Measurements from ENCODE around the gene CIB4.

CIB4 gene

DNA sequence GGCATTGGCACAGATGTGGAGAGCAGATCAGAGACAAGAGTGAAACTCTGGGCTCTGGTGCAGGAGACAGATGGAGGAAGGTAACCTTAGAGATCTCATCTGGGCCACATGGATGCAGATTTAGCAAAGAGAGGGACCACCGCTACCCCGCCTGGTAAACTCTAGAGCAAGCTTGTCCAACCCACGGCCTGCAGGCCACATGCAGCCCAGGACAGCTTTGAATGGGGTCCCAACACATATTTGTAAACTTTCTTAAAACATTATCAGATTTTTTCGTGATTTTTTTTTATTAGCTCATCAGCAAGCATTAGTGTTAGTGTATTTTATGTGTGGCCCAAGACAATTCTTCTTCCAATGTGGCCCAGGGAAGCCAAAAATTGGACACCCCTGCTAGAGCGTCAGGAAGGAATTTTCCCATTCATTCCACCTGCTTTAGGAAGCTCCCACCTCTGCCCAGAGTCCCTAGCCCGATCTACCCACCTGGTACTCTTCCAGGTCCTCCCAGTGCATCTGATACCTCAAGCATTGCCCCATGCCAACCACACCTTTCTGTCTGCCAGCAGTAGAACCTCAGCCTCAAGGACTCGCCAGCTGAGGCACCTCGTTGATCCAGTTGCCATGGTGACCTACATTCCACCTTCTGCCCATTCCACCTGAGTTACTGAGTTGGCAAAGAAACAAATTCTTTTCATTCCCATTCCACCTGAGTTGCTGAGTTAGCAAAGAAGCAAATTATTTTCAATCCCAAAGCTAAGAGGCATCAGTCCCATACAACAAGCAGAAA, at the start of gene CIB4:
Gene CIB4, minus strand, starts transcription at position 586 of the 784 bp plus-strand sequence. Its CDS starts 52 bp downstream, at position 534.
- in situ Hi-C loops (cut with MboI; ENCODE audit: low sequenced_read_pairs) = no loop called here

DNA sequence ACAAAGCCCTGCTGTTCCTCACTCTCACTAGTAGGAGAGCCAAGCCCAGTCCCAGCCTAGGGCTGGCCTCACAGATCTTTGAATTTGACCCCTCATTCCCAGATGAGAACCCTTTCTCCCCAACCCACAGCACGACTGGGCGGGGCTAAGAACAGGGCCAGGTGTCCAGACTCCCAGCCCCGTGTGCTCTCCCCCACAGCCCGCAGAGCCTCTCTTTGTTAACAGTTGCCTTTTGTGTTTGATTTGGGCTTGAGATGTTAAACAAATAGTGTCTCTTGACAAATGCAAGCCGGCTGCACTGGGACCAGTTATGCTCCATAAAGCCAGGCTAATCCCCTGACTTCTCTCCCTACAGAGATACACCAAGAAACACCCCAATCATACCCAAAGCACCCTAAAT, 46.6 kb upstream of the CIB4 start:
- in situ Hi-C loops (cut with MboI; ENCODE audit: low sequenced_read_pairs) = no loop called here

DNA sequence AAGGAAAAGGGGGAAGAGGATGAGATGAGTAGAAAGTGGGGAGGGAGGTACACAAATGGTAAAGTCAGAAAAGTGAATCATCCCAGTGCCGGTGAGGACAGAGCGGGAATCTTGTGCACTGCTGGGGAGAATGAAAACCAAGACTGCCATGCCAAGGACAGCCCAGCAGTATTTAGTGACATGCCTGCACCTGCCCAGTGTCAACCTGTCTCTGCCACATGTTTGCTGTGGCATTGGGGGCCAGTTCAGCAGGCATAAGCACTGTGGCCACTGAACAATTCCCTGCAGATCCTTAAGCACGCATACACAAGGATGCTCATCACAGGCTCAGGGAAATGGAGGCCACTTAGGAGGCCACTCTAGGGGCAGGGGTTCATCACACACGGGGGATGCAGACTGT, 46.2 kb upstream of the CIB4 start:
- in situ Hi-C loops (cut with MboI; ENCODE audit: low sequenced_read_pairs) = no loop called here

DNA sequence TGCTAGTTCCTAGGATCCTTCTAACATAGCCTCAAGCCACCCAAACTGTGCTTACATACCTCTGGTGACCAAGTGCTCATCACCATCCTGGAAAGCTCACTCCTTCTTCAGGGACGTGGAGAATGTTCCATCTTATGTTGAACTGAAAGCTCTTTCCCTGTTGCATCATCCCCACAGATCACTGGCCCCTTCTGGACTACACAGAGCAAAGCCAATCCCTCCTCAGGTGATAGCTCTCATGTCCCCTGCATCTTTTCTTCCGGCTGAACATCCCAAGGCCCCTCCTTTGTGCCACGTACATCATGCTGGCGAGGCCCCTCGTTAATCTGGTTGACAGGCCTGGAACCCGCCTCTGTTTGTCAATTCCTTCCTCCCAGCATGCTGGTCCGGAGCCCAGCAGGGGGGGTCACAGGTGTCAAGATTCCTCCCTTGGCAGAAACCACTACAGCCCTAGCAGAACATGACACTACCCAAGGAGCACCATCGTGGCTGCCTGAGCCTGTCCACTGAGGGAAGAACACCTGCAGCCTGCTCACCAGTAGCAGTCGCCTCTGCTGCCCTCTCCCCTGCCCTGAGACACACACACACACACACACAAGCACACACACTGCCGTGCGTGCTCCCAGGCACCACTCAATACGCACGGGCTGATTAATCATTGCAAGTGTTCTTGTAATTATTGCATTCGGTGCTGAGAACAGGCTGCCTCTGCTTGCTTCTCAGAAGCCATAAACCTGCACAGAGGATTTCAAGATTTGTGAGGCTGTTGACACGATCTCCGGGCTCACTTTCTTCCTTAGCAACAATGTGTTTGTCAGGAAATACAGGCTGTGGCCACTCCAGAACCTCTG, 45.0 kb upstream of the CIB4 start:
- in situ Hi-C loops (cut with MboI; ENCODE audit: low sequenced_read_pairs) = no loop called here

DNA sequence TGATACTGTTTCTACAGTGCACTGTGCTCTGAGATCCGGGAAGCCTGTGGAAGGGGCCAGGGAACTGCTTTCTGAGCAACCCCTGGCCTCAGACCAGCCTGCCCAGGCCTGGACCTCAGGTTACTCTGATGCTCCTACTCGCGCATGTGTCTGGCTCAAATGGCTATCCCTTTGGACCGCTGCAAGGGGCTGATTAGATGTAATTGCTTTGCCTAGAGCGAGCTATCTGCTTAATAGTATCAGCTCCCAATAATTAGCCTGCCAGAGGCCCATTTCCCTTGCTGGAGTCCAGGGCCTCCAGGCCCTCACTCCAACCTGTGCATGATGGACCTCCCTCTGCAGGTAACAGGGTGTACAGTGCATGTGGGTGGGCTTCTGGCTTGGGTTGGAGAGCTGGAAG, 44.2 kb upstream of the CIB4 start:
- in situ Hi-C loops (cut with MboI; ENCODE audit: low sequenced_read_pairs) = no loop called here

DNA sequence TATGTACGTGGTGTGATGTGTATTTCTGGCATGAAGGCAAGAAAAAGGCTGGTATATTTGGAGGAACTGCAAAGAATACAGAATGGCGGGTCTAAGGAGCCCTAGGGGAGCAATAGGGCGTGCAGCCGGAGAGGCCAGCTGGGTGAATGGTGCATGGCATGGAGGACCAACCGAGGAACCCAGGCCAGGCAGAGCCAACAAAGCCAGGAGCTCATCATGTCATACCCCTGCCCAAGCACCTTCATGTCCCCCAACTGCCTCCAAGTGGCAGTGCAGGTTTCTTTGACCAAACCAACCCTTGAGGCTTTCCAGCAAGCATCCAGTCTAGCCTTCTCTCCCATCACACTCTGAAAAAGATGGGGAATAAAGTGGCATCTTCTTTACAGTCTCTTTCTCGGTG, 42.4 kb upstream of the CIB4 start:
- in situ Hi-C loops (cut with MboI; ENCODE audit: low sequenced_read_pairs) = no loop called here

DNA sequence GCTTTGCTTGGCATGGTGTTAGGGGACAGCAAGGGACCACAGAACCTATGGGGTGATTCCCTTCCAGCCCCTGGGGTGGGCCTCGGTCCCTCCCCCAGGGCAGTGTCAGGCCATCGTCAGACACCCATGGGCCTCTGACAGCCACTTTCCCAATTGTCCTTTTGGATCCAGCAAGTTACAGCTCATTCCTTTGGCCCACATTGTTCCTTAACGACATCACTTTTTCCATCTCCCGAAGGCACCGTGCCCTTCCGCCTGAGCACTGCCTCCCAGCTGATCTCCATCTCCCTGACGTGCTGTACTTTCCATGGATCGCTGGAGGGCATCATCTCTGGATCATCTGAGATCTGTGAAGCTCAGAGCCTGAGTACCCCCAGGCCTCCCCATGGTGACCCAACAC, 41.0 kb upstream of the CIB4 start:
- in situ Hi-C loops (cut with MboI; ENCODE audit: low sequenced_read_pairs) = no loop called here

DNA sequence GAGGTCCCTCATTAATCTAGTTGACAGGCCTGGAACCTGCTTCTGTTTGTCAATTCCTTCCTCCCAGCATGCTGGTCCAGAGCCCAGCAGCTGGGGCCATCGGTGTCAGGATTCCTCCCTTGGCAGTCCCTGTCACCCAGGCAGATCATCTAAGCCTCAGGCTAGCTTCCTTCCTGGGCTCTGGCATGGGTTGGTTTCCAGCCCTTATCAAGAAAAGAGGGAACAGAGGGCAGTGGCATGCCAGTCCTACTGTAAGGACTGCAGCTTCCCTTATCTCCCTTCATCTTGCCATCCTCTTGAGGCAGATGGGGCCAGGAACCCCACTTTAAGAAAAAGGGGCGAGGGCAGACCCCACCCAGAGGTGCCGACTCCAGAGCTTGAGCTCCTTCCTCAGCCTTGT, 40.5 kb upstream of the CIB4 start:
- in situ Hi-C loops (cut with MboI; ENCODE audit: low sequenced_read_pairs) = no loop called here

DNA sequence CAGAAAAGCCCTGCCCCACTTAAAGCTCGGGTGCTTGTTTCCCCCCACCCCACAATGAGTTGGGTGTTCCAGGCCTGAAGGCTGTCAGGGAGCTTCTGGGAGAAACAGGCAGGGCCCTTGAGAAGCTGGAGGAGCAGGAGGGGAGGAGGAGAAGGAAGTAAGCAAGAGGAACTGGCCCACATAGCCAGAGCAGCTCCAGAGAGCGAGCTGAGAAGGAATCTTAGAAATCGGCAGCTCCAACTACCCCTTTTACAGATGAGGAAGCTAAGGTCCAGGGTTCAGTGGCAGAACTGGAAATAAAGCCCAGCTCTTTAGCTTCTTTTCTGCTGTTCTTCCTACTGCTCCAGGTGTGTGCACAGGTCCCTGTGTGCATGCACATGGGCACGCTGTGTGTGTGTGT, 38.7 kb upstream of the CIB4 start:
- in situ Hi-C loops (cut with MboI; ENCODE audit: low sequenced_read_pairs) = no loop called here

DNA sequence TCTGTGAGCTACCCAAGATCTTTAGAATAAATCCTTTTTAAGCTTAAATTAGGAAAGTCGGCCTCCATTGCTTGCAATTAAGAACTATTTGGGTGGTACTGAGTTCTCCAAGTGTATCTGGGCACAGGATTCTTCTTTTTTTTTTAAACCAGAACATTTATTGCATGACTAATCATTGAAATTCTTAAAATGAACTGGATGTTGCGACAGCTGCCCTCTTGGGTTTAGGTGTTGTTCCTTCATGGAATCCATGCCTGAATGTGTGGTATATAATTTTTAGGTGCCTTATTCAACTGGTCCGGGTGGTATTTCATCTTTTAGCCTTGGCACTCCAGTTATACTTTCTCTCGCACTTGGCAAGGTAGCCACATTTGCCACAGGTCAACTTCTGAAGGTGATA, 36.9 kb upstream of the CIB4 start:
- in situ Hi-C loops (cut with MboI; ENCODE audit: low sequenced_read_pairs) = no loop called here

DNA sequence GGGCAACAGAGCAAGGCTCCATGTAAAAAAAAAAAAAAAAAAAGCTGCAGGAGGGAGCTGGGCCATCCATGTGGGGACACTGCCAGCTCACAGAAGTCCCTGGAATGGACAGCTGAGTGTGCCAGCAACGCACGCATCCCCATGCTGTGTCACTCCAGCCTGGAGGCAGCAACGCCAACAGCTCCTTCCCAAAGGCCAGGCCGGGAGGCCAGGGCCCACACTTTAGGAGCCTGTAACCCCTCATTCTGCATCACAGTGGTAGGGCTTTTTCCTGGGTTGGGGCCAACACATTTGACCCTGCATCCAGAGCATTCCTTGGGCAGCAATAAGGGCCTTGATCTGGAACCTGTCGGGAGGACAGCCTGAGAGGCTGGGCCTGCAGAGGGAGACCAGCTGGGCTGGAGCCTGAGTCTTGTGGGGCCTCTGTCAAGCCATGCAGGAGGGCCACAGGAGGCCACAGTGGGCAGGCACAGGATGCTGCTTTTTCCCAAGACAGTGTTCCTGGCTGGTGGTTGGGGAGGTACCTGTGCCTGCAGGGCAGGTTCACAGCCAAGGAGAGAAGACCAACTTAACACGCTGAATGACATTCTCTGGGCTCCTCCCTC, 34.6 kb upstream of the CIB4 start:
- in situ Hi-C loops (cut with MboI; ENCODE audit: low sequenced_read_pairs) = no loop called here

DNA sequence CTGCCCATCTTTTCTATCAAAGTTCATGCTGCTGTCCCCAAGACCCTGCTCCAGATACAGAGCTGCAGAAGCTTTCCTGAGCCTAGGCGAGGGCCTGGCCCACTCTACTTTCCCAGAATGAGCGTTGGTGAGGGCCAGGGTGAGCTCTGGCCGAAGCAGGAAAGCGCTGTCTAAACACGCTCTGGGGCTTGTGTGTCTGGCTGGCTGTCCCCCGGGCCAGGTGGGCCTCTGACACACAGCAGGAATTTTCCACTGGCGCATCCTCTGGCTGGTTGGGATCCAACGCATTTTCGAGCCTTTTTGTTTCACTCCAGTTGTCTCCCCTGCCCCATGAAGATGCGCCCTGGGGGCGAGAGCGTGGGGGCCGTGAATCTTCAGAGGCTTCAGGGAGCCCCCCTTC, 33.6 kb upstream of the CIB4 start:
- in situ Hi-C loops (cut with MboI; ENCODE audit: low sequenced_read_pairs) = no loop called here

DNA sequence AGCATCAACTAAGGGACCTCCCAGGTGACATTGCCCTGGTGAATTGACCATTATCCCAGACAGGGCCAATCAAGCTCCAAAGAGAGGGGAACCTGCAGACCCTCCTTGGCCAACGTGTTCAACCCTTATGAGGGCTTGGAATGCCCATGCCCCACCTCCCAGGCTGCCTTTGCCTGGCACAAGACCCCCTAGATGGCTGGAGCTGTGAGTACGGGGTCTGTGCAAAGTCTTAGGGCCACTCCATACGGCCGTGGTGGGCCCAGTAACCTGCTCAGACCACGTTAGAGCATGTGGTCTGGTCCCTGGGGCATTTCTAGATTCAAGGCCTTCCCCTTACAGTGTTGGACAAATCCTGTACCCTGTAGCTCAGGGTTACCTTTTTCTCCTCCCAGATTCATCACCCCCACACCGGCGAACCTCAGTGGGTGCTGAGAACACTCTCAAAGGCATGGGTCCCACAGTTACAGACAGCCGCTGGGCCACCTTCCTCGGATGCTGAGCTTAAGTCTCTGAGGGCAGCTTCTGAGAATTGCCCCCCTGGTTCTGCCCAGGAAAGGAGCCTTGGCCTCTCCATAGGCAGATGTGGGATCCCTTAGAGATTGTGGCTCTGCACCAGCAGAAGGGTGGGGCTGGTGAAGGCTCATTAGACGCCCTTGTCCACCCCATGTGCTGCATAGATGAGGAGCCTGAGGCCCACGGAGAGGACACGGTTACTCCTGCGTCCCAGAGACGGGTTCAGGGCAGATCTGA, 33.0 kb upstream of the CIB4 start:
- in situ Hi-C loops (cut with MboI; ENCODE audit: low sequenced_read_pairs) = no loop called here

DNA sequence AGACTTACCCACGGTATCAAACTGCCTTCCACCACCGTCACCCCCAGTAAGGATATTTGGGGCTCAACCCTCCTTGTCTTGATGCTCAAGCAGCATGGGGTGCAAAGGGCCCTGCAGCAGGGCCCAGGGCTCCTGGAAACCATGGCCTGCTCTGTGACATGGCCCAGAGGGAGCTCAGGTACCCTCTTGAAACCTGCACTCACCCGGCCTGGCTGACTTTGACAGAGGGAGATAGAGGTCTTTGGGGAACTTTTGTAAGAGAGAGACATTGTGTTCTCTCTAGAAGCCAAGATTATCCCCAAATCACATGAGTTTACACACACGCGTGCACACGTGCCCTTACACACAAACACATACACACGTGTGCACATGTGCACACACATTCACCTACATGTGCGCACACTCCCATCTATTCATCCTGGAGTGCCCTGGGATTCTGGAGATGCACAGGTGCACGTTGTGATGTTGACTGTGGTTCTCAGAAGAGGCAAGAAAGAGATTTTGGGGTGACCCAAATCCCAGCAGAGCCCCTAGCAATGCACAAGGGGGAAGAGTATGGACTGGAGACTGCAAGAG, 31.7 kb upstream of the CIB4 start:
- in situ Hi-C loops (cut with MboI; ENCODE audit: low sequenced_read_pairs) = no loop called here

DNA sequence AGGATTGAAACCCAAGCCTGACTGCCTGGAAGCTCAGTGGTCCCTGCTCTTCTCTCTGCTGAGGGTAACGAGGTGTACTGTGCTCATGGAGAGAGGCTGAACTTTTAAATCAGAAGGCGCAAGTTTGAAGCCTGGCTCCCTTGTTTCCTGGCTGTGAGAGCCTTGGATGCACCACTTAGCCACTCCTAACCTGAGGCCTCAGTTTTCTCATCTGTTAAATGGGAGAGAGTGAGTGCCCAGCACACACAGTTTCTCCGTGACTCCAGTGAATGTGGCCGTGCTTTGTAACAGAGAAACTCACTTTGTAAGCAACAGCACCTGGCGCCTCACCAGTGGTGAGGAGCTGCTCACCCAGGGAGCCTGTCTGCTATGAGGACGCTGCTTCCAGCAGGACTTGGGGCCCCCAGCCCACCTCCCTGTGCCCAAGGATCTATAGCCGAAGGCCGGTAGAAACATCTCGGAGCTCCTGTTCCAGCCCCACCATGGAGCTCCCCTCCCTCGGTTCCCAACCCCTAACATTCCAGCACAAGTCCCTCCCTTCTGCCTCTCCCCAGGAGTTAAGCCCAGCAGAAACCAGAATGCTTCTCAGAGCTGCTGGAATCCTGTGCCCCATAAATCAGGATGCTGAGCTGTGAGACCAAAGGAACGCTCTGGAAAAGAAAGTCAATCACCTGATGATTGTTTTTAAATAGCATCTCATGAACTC, 31.1 kb upstream of the CIB4 start:
- in situ Hi-C loops (cut with MboI; ENCODE audit: low sequenced_read_pairs) = no loop called here

DNA sequence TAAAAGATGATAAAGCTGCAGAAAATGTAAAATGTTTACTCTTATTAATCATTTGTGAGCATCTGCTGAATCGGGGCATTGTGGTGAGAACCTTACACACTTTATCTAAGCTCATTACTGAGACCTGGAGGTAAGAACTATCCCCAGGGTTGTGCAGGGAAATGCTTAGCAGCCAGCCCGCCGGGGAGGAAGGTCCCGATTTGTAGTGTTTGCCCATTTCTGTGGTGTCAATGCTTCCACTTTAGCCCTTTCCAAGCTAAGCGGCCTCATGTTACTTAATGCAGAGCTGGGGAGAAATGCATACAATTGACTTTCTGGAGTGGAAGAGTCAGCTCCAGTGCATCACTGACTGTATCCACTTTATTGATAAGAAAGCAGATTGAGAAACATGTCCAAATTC, 30.5 kb upstream of the CIB4 start:
- in situ Hi-C loops (cut with MboI; ENCODE audit: low sequenced_read_pairs) = no loop called here

DNA sequence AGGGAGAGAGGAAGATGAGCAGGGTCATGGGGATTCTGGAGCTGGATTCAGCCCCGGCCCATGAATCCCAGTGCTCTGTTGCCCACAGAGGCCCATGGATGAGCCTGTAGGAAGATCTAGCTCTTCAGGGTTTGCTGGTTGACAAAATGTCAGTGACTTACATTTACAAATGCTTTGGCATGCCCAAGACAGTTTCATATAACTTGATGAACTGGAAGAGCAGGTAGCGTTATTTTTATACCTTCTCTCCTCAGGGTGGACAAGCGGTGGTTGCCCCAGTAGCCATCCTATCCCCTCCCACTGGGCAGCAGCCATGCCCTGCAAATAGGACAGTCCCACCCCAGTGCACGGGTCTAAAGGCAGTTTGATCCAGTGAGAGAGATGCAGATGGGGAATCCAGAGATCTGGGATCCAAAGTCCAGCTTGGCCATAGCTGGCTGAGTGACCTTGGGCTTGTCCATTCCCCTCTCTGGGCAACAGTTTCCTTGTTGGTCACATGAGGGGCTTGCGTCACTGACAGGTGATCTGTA, 29.8 kb upstream of the CIB4 start:
- in situ Hi-C loops (cut with MboI; ENCODE audit: low sequenced_read_pairs) = no loop called here

DNA sequence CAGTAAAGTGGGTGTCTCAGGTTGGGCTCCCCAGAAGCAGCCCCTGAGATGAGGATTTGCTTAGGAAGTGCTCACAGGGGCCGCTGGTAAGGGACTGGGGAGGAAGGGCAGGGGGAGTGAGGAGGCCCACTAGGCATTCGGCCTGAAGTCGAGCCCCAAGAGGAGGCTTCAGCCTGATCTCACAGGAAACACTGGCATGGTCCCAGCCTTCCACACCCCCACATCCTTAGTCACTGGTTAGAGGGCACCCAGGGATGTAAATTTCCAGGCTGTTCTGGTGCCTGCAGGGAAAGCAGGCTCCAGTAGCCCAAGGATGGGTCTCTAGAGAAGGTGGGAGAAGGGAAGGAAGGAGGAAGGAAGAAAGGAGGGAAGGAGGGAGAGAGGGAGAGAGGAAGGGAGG, 29.0 kb upstream of the CIB4 start:
- in situ Hi-C loops (cut with MboI; ENCODE audit: low sequenced_read_pairs) = no loop called here

DNA sequence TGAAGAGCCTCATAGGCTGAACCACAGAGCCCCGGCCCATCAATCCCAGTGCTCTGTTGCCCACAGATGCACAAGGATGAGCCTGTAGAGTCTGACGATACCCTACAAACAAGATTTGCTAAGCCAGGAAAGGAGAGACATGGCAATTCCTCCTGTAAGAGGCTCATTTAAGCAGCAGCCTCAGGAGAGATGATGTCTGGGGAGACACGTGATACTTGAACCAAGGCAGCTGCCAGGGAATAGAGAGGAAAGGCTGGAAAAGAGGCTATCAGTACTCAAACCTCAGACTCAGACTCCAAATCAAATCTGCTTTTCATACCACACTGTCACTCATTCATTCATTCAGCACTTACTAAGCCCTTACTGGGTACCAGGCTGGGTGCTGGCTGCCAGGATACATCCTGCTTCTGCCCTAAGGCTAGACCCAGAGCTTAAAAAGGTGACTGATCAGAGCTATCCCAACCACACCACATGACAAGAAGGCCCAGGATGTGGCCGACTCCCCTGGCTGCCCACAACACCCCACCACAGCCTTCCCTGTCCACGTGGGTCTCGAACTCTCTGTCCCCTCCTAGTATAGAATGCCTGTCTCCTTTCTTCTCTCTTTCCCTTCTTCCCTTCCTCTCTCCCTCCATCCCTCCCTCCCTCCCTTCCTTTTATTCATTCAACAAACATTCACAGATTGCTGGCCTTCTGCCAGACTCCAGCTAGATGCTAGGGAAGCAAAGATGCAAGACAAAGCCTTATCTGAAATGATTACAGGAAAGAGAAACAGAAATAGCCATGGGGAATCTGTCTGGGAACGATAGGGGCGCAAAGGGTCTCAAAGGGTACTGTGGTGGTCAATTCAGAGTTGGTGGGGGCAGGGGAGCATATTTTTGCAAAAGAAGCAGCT, 27.9 kb upstream of the CIB4 start:
- in situ Hi-C loops (cut with MboI; ENCODE audit: low sequenced_read_pairs) = no loop called here

Measured in hTERT RPE-1 (cell line).